GM12801 (cell line): ENCODE data around the gene MAPK8IP3.

Experiments
- CTCF ChIP-seq: IDR thresholded peaks from one replicate; pipeline ENCODE4 v1.5.1; 2011; ENCODE audit warnings: control low read depth; ENCODE audit not compliant: insufficient read length; ENCODE audit errors: extremely low read depth

The MAPK8IP3 gene

GRCh38 chr16:1746693-1747195, 40.7 kb downstream of the MAPK8IP3 start:
- no peak for TF ChIP-seq CTCF

GRCh38 chr16:1747934-1748333, 41.9 kb downstream of the MAPK8IP3 start:
- no peak for TF ChIP-seq CTCF

- TF ChIP-seq CTCF = no peak
These were observed 43.4 kb downstream of the MAPK8IP3 start for GRCh38 chr16:1749152-1750117.

GRCh38 chr16:1751946-1752345, 46.0 kb downstream of the MAPK8IP3 start:
- TF ChIP-seq CTCF = no peak

- TF ChIP-seq CTCF = no peak
These were observed 46.9 kb downstream of the MAPK8IP3 start for GRCh38 chr16:1752853-1753252.

GRCh38 chr16:1754204-1754603, 48.2 kb downstream of the MAPK8IP3 start:
- no peak for TF ChIP-seq CTCF

GRCh38 chr16:1757714-1758461, 51.9 kb downstream of the MAPK8IP3 start:
- TF ChIP-seq CTCF = no peak
